Posterior cingulate gyrus (tissue), 11 donors: Measurements from ENCODE around the gene RIT1.
"Not testable (repeated sequence)": the region's sequence is repeated elsewhere in the genome, so short reads cannot be mapped to it uniquely, and the experiment has no call there.

Experiments used
- DNase-seq, 10 donors: peaks; one replicate each; pipeline versions ENCODE4 v3.0.0 to v3.0.0-alpha.2; 2020 to 2021; ENCODE audit warnings: mixed read lengths in 3 of 10
- intact Hi-C: fragments of 100-400 bp; cut with DNase I; formaldehyde crosslinking; loops from one replicate; pipeline ENCODE4 v1.15.1; 2023

Gene RIT1

GRCh38 chr1:155896476-155896875 is 14.7 kb downstream of the RIT1 start:
- intact Hi-C loops, DNase-seq: not testable (repeated sequence)

DNA sequence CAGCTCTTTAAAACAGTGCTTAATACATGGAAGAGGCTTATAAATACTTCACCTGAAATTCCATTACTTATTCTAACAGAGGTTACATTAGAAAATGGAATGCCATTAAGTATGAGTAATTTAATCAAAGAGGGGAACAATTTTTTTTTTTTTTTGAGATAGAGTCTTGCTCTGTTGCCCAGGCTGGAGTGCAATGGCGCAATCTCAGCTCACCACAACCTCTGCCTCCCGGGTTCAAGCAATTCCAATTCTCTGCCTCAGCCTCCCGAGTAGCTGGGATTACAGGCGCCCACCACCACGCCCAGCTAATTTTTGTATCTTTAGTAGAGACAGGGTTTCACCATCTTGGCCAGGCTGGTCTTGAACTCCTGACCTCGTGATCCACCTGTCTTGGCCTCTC is 15.5 kb downstream of the RIT1 start:
- intact Hi-C loops = not testable (repeated sequence)

GRCh38 chr1:155893389-155894142 is 17.6 kb downstream of the RIT1 start:
- intact Hi-C loops = no loop called here
- peak in 1 of 10 donors; percentile 57 for DNase-seq

More for the DNA sequence above, 15.5 kb downstream of the RIT1 start:
- DNase-seq = not testable (repeated sequence)

GRCh38 chr1:155892796-155893195 is 18.4 kb downstream of the RIT1 start:
- DNase-seq = no peak
- intact Hi-C loops = no loop called here

GRCh38 chr1:155890251-155890650 is 20.9 kb downstream of the RIT1 start:
- intact Hi-C loops = no loop called here

GRCh38 chr1:155889566-155889965 is 21.6 kb downstream of the RIT1 start:
- no peak for DNase-seq
- intact Hi-C loops = no loop called here

More at GRCh38 chr1:155890251-155890650, 20.9 kb downstream of the RIT1 start:
- DNase-seq = no peak

- intact Hi-C loops = no loop called here
Measured at GRCh38 chr1:155888481-155888880, 22.7 kb downstream of the RIT1 start.

GRCh38 chr1:155884982-155885381 is 26.2 kb downstream of the RIT1 start:
- intact Hi-C loops = no loop called here
- no peak for DNase-seq

More at GRCh38 chr1:155888481-155888880, 22.7 kb downstream of the RIT1 start:
- DNase-seq = peak in 1 of 10 donors; percentile 18

DNA sequence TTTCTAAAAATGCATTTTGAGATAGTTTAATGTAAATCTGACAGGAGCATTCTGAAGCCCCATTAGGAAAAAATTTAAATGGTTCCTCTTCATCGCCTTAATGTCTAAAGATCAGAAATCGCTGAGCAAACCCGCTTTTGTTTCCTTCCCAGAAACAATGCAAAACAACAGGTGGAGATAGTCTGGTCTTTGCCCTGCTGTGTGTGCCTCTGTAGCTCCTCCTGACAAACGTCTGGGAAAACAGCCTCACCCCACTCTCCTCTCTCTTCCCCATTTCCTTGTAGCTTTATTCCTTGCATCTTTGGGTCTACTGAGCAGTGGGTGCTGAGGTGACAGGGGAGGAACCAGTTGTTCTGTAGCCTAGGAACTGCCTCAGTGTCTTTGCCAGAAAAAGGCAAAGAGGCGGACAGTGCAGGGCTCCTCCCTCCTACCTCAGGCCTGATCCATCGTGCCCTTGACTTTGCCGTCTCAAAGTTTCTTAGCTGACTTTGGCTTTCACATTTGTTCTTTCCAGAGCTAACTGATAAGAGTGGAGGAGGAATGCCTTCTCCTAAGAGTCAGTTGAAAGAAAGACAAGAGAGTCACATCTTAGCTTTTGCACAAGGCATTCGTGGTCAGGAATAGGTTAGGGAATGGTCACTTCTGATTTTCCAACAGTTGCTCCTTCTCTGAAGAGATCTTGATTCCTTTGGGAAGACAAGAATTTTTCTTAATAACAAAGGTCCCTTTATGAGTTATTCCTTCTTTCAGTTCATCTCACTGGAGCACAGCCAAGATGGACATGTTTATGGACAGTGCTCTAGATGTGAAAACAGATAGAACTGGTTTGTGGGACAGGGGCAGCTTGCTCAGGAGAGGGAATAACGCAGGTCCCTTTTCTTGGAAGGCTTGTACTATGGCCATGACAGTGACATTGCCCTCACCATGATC is 26.9 kb downstream of the RIT1 start:
- intact Hi-C loops = no loop called here

GRCh38 chr1:155882766-155883165 is 28.4 kb downstream of the RIT1 start:
- no peak for DNase-seq
- intact Hi-C loops = no loop called here

More for the DNA sequence above, 26.9 kb downstream of the RIT1 start:
- DNase-seq = peak in 1 of 10 donors; percentile 14

DNA sequence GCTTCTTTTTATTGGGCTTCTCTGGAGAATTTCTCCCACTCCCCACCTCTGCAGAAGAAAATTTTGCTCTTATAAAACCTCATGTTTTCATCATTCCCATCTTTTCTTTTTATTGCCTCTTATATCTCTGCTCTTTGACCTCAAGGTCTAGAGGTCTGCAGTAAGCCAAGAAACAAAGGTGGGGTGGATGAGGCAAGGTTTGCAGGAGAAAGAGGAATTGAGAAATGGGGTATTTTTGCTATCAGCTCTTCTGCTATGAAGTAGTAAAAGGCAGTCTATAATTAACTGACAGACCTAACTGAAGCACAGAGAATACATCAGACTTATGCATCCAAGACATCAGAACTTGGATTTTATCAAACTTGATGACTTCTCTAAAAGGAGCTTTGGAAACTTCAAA is 28.9 kb downstream of the RIT1 start:
- DNase-seq = no peak

DNA sequence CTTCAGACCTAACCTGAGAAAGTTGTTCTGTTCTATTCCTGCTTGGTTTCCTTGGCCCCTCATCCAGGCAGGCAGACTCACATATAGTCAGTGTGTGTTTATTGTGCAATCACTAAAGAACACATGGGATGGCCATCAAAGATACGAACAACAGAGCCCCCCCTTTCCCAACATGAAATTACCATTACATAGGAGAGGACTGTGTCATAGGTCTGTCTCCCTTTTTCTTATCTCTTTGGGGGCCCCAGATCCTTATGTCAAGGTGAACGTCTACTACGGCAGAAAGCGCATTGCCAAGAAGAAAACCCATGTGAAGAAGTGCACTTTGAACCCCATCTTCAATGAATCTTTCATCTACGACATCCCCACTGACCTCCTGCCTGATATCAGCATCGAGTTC is 30.2 kb downstream of the RIT1 start:
- intact Hi-C loops = no loop called here
- DNase-seq = no peak

More for the DNA sequence above, 28.9 kb downstream of the RIT1 start:
- intact Hi-C loops = no loop called here

GRCh38 chr1:155880251-155880650 is 30.9 kb downstream of the RIT1 start:
- intact Hi-C loops = no loop called here
- DNase-seq = no peak

GRCh38 chr1:155877945-155878344 is 33.2 kb downstream of the RIT1 start:
- DNase-seq = peak in 2 of 10 donors; percentile 12 to 29
- intact Hi-C loops = no loop called here

GRCh38 chr1:155873860-155874259 is 37.3 kb downstream of the RIT1 start:
- intact Hi-C loops = loop anchor here (5.0 kb wide), 1 partner anchor 103 kb away; the partner anchor contains the start of gene ARHGEF2

DNA sequence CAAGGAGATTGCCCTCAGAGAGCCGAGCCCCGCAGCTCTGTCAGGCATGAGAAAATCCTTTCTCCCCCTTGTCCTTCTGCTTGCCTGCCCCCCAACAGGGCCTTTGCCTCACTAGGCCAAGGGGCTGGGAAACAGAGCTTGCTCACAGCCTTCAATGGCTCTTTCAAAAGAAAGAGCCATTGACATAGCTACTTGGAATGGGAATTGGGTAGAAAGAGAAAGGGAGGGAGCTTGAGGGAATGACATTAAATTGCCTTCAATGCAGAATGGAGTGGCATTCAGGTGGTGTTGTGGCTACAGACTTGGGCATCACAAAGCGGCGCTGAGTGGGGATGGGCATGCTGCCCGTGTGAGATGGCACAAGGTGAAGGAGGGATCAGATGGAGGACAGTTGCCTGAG is 38.6 kb downstream of the RIT1 start:
- peak; percentile 28 to 91 (median 44) for DNase-seq
- intact Hi-C loops = loop anchor here (5.0 kb wide), 1 partner anchor 105 kb away; the partner anchor contains the start of gene ARHGEF2

More at GRCh38 chr1:155873860-155874259, 37.3 kb downstream of the RIT1 start:
- peak in 1 of 10 donors; percentile 73 for DNase-seq

DNA sequence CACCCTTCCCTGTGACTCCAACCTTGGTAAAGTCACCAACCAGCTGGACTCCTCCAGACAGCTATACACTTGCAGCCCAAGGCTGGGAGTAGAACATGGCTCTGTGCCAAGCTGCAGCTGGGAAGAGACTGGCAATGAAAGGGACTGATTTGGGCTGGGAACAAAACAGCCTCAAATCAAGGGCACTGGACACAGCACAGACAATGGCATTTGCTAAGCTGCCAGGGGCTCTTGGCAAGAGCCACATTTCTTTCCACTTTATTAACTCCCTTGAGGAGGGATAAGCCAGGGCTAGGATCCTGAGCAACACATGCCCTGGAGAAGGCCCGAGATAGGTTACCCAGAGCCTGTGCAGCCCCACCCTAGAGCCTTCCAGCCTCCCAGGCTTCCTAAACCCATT is 39.8 kb downstream of the RIT1 start:
- DNase-seq = peak; percentile 81 to 98 (median 90)
- intact Hi-C loops = loop anchor here (5.0 kb wide), 1 partner anchor 106 kb away; the partner anchor contains the start of gene ARHGEF2

DNA sequence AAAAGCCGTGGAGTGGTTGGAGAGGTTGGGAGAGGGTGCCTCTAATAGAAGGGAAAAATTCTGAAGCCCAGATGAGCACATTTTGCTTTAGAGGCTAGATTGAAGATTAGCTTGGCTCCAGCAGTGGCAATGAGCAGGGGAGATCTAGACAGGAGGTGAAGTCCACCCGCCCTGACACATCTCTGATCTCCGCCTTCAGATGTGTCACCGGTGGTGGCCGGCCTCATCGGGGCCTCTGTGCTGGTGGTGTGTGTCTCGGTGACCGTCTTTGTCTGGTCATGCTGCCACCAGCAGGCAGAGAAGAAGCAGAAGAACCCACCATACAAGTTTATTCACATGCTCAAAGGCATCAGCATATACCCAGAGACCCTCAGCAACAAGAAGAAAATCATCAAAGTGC is 43.4 kb downstream of the RIT1 start:
- intact Hi-C loops = no loop called here
- no peak for DNase-seq

- DNase-seq = no peak
- intact Hi-C loops = no loop called here
Measured at GRCh38 chr1:155864393-155864792, 46.8 kb downstream of the RIT1 start.

- no peak for DNase-seq
- intact Hi-C loops = no loop called here
Measured at GRCh38 chr1:155861896-155862295, 49.3 kb downstream of the RIT1 start.

DNA sequence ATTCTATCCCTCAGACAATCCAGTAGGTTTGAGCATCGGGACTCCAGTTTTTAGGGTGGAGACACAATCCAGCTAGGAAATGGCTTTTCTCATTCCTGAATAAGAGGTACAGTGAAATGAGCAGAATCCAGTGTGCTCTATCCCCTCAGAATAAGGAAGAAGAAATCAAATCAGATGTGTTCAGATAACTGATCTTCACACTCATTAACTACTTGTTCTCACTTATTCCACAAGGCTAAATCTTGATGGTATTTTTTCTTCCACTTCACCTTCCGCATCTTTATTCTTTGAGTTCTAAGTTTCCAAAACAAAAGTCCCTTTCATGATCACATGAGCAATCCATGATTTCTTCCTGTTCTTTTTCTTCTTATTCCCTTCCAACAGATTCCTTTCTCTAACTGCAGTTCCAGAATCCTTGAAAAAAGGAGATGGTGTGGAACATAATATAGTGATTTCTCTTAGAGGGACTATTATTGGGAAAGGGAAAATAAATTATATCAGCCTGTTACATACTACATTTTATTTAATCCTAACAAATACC is 50.1 kb downstream of the RIT1 start:
- DNase-seq = no peak
- intact Hi-C loops = no loop called here
